NCI-H1092 (cell line): ENCODE data around the gene KRT79.
"Not testable (repeated sequence)": the region's sequence is repeated elsewhere in the genome, so short reads cannot be mapped to it uniquely, and the experiment has no call there.

Source experiments
- DNase-seq: peaks from one replicate; lab custom pipeline; 2025; lab: John Stamatoyannopoulos, UW

The KRT79 gene

GRCh38 chr12:52860102-52860823 is 26.2 kb upstream of the KRT79 start:
- DNase-seq: no peak

GRCh38 chr12:52857500-52857899 is 23.4 kb upstream of the KRT79 start:
- no peak for DNase-seq

DNA sequence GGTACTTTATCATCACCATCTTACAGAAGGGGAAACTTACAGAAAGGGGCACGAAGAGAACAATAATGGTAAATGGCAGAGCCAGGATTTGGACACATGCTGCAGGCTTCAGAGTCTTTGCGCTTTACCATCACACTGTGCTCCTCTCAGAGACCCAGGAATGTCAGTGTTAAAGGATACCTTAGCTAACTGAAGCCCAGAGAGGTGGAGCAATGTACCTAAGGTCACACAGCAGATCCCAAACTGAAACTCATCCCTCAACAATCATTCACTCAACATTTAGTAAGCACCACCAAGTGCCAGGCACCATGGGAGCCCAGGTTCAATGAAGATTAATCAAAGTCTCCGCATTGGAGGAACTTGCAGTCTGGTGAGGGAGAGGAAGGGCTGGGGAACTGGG is 22.7 kb upstream of the KRT79 start:
- DNase-seq: no peak

GRCh38 chr12:52856077-52856476 is 22.0 kb upstream of the KRT79 start:
- DNase-seq: not testable (repeated sequence)

DNA sequence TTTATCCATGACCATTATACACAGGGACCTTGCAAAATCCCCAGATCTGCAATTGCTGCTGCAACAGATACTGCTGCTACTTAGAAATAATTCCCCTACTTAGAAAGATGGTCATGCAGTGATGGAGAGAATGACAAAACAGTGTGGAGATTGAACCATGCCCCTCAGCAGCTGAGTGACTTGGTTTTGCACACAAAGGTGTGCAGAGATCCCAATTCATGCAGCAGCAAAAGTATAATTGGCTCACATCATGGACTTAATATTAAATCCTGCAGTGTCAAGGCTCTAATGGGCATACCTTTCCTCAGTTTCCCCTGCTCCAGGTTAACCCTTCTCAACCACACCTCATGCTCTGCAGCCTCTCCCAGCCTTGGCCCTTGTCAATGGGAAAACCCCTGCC is 17.7 kb upstream of the KRT79 start:
- no peak for DNase-seq

DNA sequence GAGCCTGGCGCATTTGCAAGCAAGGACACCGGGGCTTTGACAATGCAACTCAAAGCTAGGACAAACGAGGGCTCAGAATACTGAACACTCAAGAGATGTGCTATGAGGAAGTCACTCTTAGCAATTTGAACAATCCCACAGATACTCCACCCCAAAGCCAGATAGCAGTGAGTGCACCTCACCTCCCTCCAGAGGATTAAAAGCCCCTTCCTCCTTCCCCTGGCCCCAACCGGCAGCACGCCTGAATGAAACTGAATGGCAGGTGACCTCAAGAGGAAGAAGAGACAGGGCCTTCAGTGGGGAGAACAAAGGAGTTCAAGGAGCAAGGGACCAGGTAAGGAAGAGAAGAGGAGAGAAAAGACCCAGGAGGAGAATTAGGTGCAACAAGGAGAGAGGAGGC is 16.6 kb upstream of the KRT79 start:
- DNase-seq: no peak

GRCh38 chr12:52849511-52849910 is 15.4 kb upstream of the KRT79 start:
- no peak for DNase-seq

DNA sequence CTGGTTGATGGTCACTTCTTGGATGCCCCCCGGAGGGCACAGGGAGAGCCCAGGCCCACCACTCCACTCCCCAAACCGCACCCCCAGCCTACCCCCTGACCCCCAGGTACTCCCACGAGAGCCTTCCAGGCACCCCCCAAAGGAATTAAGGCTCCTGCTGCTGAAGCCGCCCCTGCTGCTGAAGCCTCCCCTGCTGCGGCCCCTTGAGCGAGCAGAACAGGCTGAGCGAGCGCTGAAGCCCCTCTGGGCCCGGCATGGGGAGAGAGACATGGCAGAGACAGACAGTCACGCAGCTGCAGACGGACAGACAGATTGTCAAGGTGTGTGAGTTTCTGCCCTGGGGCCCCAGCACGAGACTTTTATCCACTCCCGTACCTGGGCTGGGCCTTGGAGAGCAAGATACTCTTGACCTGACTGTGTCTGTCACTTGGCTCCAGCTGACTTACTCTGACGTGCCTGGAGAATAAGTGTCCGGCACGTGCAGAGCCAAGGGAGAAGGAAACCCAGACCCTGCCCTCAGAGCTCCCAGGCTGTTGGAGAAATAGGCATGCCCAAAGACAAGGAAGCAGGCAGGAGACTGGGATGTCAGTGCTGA is 14.6 kb upstream of the KRT79 start, which contains the start of gene KRT78:
TSS of gene KRT78 (minus strand) at position 334 of the 595 bp plus-strand sequence. CDS start at position 270, 64 bp downstream.
- DNase-seq: no peak

DNA sequence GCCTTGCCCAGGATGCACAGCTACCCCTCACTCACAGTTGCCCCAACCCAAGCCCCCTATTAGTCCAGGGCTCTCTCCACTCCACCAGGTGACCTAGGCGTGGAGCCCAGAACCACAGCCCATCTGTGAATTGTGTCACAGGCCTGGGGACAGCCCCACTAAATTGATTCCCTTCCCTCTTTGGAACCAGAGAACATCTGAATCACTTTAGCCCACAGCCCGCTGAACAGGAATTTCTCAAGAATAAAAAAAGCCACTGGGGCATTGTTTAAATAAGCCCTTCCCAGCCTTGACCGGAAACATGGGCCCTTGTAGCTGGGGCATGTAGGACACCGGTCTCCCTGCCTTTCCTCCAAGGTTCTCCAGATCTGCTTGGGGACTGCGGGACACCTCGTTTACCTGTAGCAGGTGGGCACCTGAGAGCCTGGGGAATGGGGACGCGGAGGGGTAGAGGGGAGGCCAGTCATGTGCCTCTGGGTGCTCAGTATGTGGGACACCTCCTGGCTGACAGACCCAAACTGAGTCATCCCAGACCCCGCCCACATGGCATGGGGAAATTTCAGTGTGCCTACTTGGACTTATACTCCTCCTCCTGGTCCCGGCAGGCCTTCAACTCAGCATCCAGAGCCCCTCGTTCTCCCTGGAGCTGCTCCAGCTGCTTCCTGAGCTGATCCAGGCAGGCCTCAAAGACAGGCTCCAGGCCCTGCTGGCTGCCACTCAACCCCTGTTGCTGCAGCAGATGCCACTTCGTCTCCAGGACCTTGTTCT is 13.4 kb upstream of the KRT79 start:
- DNase-seq: no peak

GRCh38 chr12:52846356-52846970 is 12.4 kb upstream of the KRT79 start:
- no peak for DNase-seq

DNA sequence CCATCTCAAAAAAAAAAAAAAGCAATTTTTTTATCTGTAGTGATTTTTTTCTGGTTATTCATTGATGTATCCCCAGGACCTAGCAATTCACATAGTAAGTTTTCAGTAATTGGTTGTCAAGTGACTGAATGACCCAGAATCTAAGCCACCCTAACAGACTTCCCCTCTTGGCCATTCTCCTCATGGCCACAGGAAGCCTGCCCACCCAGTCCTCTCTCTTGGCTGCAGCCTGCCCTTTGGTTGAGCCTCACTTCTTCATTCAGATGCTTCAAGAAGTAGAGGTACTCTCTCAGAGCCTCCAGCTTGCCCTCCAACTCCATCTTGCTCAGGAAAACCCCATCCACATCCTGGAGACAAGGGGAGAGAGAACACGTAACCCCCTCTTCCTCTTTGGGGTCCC is 11.8 kb upstream of the KRT79 start:
- no peak for DNase-seq

DNA sequence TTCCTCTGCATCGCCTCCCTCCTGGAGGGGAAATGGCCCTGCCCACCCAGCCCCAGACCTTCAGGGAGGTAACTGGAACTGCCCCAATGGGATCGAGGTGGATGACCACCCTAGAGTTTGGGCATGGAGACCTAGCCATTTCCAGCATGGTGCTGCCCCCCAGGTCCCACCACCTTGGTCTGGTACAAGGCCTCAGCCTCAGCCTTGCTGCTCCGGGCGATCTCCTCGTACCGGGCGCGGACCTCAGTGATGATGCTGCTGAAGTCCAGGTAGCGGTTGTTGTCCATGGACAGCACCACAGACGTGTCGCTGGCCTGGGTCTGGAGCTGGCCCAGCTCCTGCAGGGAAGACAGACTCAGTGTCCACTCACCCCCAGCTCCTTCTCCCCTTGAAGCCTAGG is 10.3 kb upstream of the KRT79 start:
- no peak for DNase-seq

- DNase-seq: no peak
Measured at GRCh38 chr12:52839436-52840105, 5.5 kb upstream of the KRT79 start.

GRCh38 chr12:52838609-52839435 is 4.7 kb upstream of the KRT79 start:
- no peak for DNase-seq

GRCh38 chr12:52837781-52838608 is 3.9 kb upstream of the KRT79 start:
- no peak for DNase-seq

DNA sequence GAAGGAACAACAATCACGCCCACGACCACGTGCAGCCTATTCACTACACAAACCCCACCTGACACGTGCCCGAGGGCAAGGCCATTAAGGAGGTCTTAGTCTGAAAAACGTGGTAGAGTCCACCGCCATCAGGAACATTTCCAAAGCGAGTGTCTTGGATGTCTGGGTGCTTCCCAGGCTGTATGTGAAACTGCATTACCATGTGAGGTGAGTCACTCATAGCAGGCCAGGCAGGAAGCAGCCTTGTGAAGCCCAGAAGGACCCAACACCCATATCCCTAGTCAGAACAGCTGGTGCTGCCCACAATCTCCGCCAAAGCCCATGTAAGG is 3.3 kb upstream of the KRT79 start:
- no peak for DNase-seq

GRCh38 chr12:52836491-52837412 is 2.6 kb upstream of the KRT79 start:
- no peak for DNase-seq

DNA sequence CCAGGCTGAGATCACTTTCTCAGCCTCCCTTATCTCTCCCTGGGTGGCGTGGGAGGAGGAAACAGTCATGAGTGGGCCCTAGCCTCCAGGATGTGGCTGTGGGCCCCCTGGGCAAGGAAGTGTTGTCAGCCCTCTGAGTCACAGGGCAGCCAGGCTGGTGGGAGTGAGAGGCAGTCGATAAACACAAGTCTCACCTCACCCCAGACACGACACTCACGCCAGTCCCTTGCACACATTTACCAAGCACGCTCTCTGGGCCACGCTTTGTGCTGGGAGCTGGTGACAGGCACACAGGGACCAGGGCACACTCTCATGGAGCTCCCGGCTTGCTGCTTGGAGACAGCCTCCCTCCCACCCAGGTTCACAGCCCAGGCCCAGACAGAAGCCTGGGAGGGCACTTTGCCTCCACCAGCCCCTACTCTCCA is 1.9 kb upstream of the KRT79 start:
- DNase-seq: no peak
